COLO829 (cell line): ENCODE measurements around the gene ILDR1.
"Not testable (repeated sequence)": the region's sequence is repeated elsewhere in the genome, so short reads cannot be mapped to it uniquely, and the experiment has no call there.

Experiments used
- DNase-seq: peaks from one replicate; pipeline ENCODE4 v3.0.0; 2012; ENCODE audit warnings: low spot score

The ILDR1 gene

GRCh38 chr3:122021811-122022401, at the start of gene ILDR1:
TSS of gene ILDR1 (minus strand) at chr3:122022247. CDS start at chr3:122022077, 170 bp downstream.
- DNase-seq: no peak

GRCh38 chr3:122067588-122068240, 45.7 kb upstream of the ILDR1 start:
- no peak for DNase-seq

GRCh38 chr3:122067214-122067550, 45.1 kb upstream of the ILDR1 start:
- DNase-seq: no peak

- DNase-seq: no peak
Observed at GRCh38 chr3:122066331-122067213, 44.5 kb upstream of the ILDR1 start.

- DNase-seq: no peak
Observed at GRCh38 chr3:122064326-122064725, 42.3 kb upstream of the ILDR1 start.

- no peak for DNase-seq
Observed at GRCh38 chr3:122063908-122064307, 41.9 kb upstream of the ILDR1 start.

GRCh38 chr3:122060040-122060698, 38.1 kb upstream of the ILDR1 start:
- DNase-seq: no peak

GRCh38 chr3:122058294-122058693, 36.2 kb upstream of the ILDR1 start:
- DNase-seq: no peak

GRCh38 chr3:122057671-122058070, 35.6 kb upstream of the ILDR1 start:
- no peak for DNase-seq

GRCh38 chr3:122055215-122055614, 33.2 kb upstream of the ILDR1 start, which contains the start of gene CD86:
TSS of gene CD86 (plus strand) at chr3:122055362. CDS start at chr3:122055490, 128 bp downstream.
- no peak for DNase-seq

- DNase-seq: no peak
Observed at GRCh38 chr3:122052968-122053367, 30.9 kb upstream of the ILDR1 start.

- not testable (repeated sequence) for DNase-seq
Observed at GRCh38 chr3:122047773-122048172, 25.7 kb upstream of the ILDR1 start.

- DNase-seq: not testable (repeated sequence)
Observed at GRCh38 chr3:122047296-122047695, 25.2 kb upstream of the ILDR1 start.

GRCh38 chr3:122033023-122033422, 11.0 kb upstream of the ILDR1 start:
- no peak for DNase-seq

GRCh38 chr3:122032531-122032930, 10.5 kb upstream of the ILDR1 start:
- DNase-seq: no peak

- no peak for DNase-seq
Observed at GRCh38 chr3:122031123-122031468, 9.0 kb upstream of the ILDR1 start.

GRCh38 chr3:122030381-122031122, 8.5 kb upstream of the ILDR1 start:
- no peak for DNase-seq

- DNase-seq: peak; percentile 16
Observed at GRCh38 chr3:122025296-122025695, 3.2 kb upstream of the ILDR1 start.

GRCh38 chr3:122024800-122025199, 2.8 kb upstream of the ILDR1 start:
- DNase-seq: peak; percentile 22

GRCh38 chr3:122023335-122023910, 1.4 kb upstream of the ILDR1 start:
- DNase-seq: no peak

- no peak for DNase-seq
Observed at GRCh38 chr3:122021037-122021436, 1.0 kb downstream of the ILDR1 start.
